HCT116 (cell line): ENCODE results near the gene ERICH3. TPM values are rescaled to one million over a fixed set of nuclear protein-coding genes. Genes with fewer than 3 reads are reported as not detected.

Experiments
- ATAC-seq: fragments of 200-7000 bp; cut with Tn5 transposase; 2 replicates; pipeline ENCODE4 v1.9.1; 2020; ENCODE audit warnings: mild to moderate bottlenecking, moderate library complexity
- BruUV-seq: library from RNA; stranded (reverse); fragments of 400-500 nt; replicated peaks from 2 replicates; lab custom pipeline; 2021; lab: Mats Ljungman, UMichigan
- CTCF ChIA-PET: fragments of 300-600 bp; sonication (Branson Sonifier 250); formaldehyde crosslinking; loops from one replicate; lab custom pipeline; 2021; ENCODE audit warnings: antibody characterized with exemption; lab: Charles Lee
- POLR2A ChIA-PET: fragments of 300-600, 350-600 bp; sonication (Branson Sonifier 250); formaldehyde crosslinking; loops from one replicate; lab custom pipeline; 2021; ENCODE audit warnings: antibody characterized with exemption; lab: Charles Lee
- RAD21 ChIA-PET, 2 experiments: fragments of 300-600 bp; sonication (Branson Sonifier 250); formaldehyde crosslinking; loops; one replicate each; lab custom pipeline; 2023; ENCODE audit warnings: low total read pairs in 2 of 2; ENCODE audit not compliant: uncharacterized antibody in 2 of 2, unreplicated experiment in 2 of 2, low non-redundant PET in 1 of 2; lab: Charles Lee
- DNase-seq: peaks from one replicate; pipeline ENCODE4 v3.0.0-alpha.2; 2010; ENCODE audit warnings: low read depth, low spot score
- H2AFZ ChIP-seq: fragments of 200-600 bp; shearing (Covaris generic), sonication (generic); 2 replicates; pipeline ENCODE4 v1.6.1; 2017; ENCODE audit warnings: low read depth, mixed run types, mixed read lengths, antibody characterized with exemption, low read length; ENCODE audit not compliant: poor library complexity, severe bottlenecking
- H3K27ac ChIP-seq: 2 replicates; pipeline ENCODE4 v1.5.1; 2012; ENCODE audit warnings: low read depth, low read length
- H3K27me3 ChIP-seq: fragments of 200-600 bp; sonication (generic); 2 replicates; pipeline ENCODE4 v1.6.1; 2016; ENCODE audit warnings: mixed run types, low read length, mixed read lengths; ENCODE audit not compliant: insufficient read depth
- H3K36me3 ChIP-seq, 2 experiments: fragments of 200-500 bp in 1 of 2; fragments of 200-600 bp in 1 of 2; sonication (Bioruptor generic) in 1 of 2; sonication (generic) in 1 of 2; 2 replicates each; pipeline versions ENCODE4 v1.5.1 to v1.6.1; 2014 to 2016; ENCODE audit warnings: low read length in 2 of 2, inconsistent platforms in 1 of 2, mixed read lengths in 1 of 2, mixed run types in 1 of 2; ENCODE audit not compliant: insufficient read depth in 2 of 2, control insufficient read depth in 1 of 2
- H3K4me1 ChIP-seq, 2 experiments: fragments of 200-600 bp in 1 of 2; sonication (generic) in 1 of 2; 2 replicates each; pipeline versions ENCODE4 v1.5.1 to v1.6.1; 2012 to 2017; ENCODE audit warnings: low read length in 2 of 2, inconsistent platforms in 1 of 2, mild to moderate bottlenecking in 1 of 2, mixed read lengths in 1 of 2, mixed run types in 1 of 2, moderate library complexity in 1 of 2; ENCODE audit not compliant: insufficient read depth in 2 of 2, control insufficient read depth in 1 of 2
- H3K4me2 ChIP-seq: fragments of 200-600 bp; sonication (generic); 2 replicates; pipeline ENCODE4 v1.6.1; 2017; ENCODE audit warnings: mixed run types, low read length, mixed read lengths
- H3K4me3 ChIP-seq, 2 experiments: fragments of 200-600 bp in 1 of 2; sonication (generic) in 1 of 2; replicated peaks in 1 of 2; 2 replicates each; pipeline ENCODE4 v1.5.1; 2011 to 2016; ENCODE audit warnings: low read length in 2 of 2, control low read depth in 1 of 2, low read depth in 1 of 2, mild to moderate bottlenecking in 1 of 2, mixed read lengths in 1 of 2, mixed run types in 1 of 2
- H3K79me2 ChIP-seq: fragments of 200-600 bp; sonication (generic); 2 replicates; pipeline ENCODE4 v1.6.1; 2017; ENCODE audit warnings: mild to moderate bottlenecking, mixed run types, low read length, moderate library complexity, mixed read lengths; ENCODE audit not compliant: insufficient read depth
- H3K9ac ChIP-seq: fragments of 200-600 bp; sonication (generic); 2 replicates; pipeline ENCODE4 v1.6.1; 2016; ENCODE audit warnings: low read length, mixed read lengths
- H3K9me2 ChIP-seq: fragments of 200-600 bp; sonication (generic), shearing (Covaris generic); 2 replicates; pipeline ENCODE4 v1.6.1; 2017; ENCODE audit warnings: mixed run types, mild to moderate bottlenecking, moderate library complexity; ENCODE audit not compliant: insufficient read depth
- H3K9me3 ChIP-seq, 2 experiments: fragments of 200-500 bp in 1 of 2; fragments of 200-600 bp in 1 of 2; sonication (Bioruptor generic) in 1 of 2; sonication (generic) in 1 of 2; 2 replicates each; pipeline ENCODE4 v1.6.1; 2014 to 2017; ENCODE audit warnings: low read length in 2 of 2, mixed read lengths in 2 of 2, inconsistent platforms in 1 of 2, low read depth in 1 of 2, mild to moderate bottlenecking in 1 of 2, mixed run types in 1 of 2, moderate library complexity in 1 of 2; ENCODE audit not compliant: control insufficient read depth in 1 of 2, insufficient read depth in 1 of 2
- H4K20me1 ChIP-seq: fragments of 200-600 bp; sonication (generic), shearing (Covaris generic); 2 replicates; pipeline ENCODE4 v1.6.1; 2017; ENCODE audit warnings: mixed run types, mild to moderate bottlenecking, moderate library complexity; ENCODE audit not compliant: insufficient read depth
- CBX3 ChIP-seq: IDR thresholded peaks from 2 replicates; pipeline ENCODE4 v1.6.1; 2012; ENCODE audit warnings: low read depth
- CEBPB ChIP-seq: IDR thresholded peaks from 2 replicates; pipeline ENCODE4 v1.6.1; 2012; ENCODE audit warnings: low read depth
- EZH2phosphoT487 ChIP-seq: fragments of 200-600 bp; IDR thresholded peaks from 2 replicates; pipeline ENCODE4 v1.6.1; 2018; ENCODE audit warnings: antibody characterized with exemption, borderline replicate concordance
- FOSL1 ChIP-seq: IDR thresholded peaks from 2 replicates; pipeline ENCODE4 v1.6.1; 2012; ENCODE audit warnings: low read depth
- JUND ChIP-seq: IDR thresholded peaks from 2 replicates; pipeline ENCODE4 v1.6.1; 2012
- POLR2A ChIP-seq: IDR thresholded peaks from 2 replicates; pipeline ENCODE4 v1.7.0; 2011; ENCODE audit warnings: borderline replicate concordance; ENCODE audit not compliant: insufficient read depth, insufficient read length; ENCODE audit errors: extremely low read depth
- RAD21 ChIP-seq: IDR thresholded peaks from 2 replicates; pipeline ENCODE4 v1.6.1; 2012; ENCODE audit warnings: low read depth, mild to moderate bottlenecking
- SIN3A ChIP-seq: IDR thresholded peaks from 2 replicates; pipeline ENCODE4 v1.6.1; 2012; ENCODE audit warnings: low read depth
- SRF ChIP-seq: IDR thresholded peaks from 2 replicates; pipeline ENCODE4 v1.6.1; 2012; ENCODE audit warnings: low read depth
- YY1 ChIP-seq: IDR thresholded peaks from 2 replicates; pipeline ENCODE4 v1.6.1; 2011; ENCODE audit warnings: low read length, low read depth, moderate library complexity, mild to moderate bottlenecking; ENCODE audit not compliant: insufficient replicate concordance; ENCODE audit errors: extremely low read depth
- ZNF274 ChIP-seq: fragments of 200-500 bp; sonication (Bioruptor generic); IDR thresholded peaks from 2 replicates; pipeline ENCODE4 v1.6.1; 2014; ENCODE audit warnings: mild to moderate bottlenecking, low read depth, low read length, inconsistent platforms
- intact Hi-C: fragments of 100-400 bp; cut with micrococcal nuclease; formaldehyde crosslinking; loops from 2 replicates; pipeline ENCODE4 v1.10.0; 2022
- total RNA-seq: library from RNA; stranded (reverse); gene quantifications from one replicate; pipeline ENCODE4 v1.2.1, GENCODE V29; 2021; ENCODE audit not compliant: unreplicated experiment
- TF ChIP-seq, protein P1 (sequence below): IDR thresholded peaks from 2 replicates; pipeline ENCODE4 v1.6.1; 2012
- TF ChIP-seq, protein P2 (sequence below): IDR thresholded peaks from 2 replicates; pipeline ENCODE4 v1.6.1; 2012
- TF ChIP-seq, protein P3 (sequence below), 3 experiments: fragments of 200-600 bp in 1 of 3; sonication (generic) in 1 of 3; IDR thresholded peaks in 2 of 3; conservative IDR thresholded peaks in 1 of 3; 2 replicates each; pipeline ENCODE4 v1.5.1; 2012 to 2017; ENCODE audit warnings: low read depth in 2 of 3, low read length in 2 of 3, antibody characterized with exemption in 1 of 3, borderline replicate concordance in 1 of 3, control low read depth in 1 of 3, mild to moderate bottlenecking in 1 of 3, mixed read lengths in 1 of 3, mixed run types in 1 of 3, moderate library complexity in 1 of 3; ENCODE audit not compliant: insufficient read depth in 1 of 3

Gene ERICH3
- total RNA-seq, 1 experiment from 2014 or later, result not detected

DNA sequence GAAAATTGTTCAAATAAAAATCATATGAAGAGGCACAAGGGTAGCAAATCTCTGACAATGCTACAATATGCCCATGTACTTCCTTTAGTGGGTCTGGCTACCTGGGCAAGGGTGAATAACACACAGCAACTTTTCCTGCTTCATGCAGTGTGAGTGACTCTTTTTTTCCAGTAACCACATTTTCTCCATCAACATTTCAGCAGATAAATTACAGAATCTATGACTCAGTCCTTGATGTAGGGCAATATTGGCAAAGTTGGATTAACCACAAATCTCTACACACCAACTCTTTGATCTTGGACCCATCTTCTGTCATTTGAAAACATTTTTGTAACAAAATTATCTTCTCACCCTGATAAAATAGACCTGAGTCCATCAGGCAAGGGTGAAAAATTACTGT, 31.7 kb downstream of the ERICH3 start:
- no peaks in the 10 kb centered on the region for H4K20me1 ChIP-seq
- no peaks in the 10 kb centered on the region for H3K4me1 ChIP-seq
- ATAC-seq (no peak), DNase-seq (no peak)
- H2AFZ ChIP-seq, result no peak overlapping the region
- ChIA-PET CTCF (no interaction called here), RAD21 (no interaction called here), POLR2A (no interaction called here)
- H3K27ac ChIP-seq, result no peak overlapping the region
- no peak overlapping the region for H3K4me3 ChIP-seq
- peaks cover 17% of the 10 kb centered on the region; the same call in 1 of the 2 replicates for H3K27me3 ChIP-seq
- BruUV-seq, result no TSS peak
- TF ChIP-seq EZH2phosphoT487 (no peak), RAD21 (no peak), ZNF274 (no peak), JUND (no peak), FOSL1 (no peak), CBX3 (no peak), YY1 (no peak), POLR2A (no peak), SRF (no peak), CEBPB (no peak), SIN3A (no peak)
- TF ChIP-seq, protein P1, sequence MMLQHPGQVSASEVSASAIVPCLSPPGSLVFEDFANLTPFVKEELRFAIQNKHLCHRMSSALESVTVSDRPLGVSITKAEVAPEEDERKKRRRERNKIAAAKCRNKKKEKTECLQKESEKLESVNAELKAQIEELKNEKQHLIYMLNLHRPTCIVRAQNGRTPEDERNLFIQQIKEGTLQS, result no peak
- TF ChIP-seq, protein P2, sequence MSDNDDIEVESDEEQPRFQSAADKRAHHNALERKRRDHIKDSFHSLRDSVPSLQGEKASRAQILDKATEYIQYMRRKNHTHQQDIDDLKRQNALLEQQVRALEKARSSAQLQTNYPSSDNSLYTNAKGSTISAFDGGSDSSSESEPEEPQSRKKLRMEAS, result no peak
- TF ChIP-seq, protein P3, sequence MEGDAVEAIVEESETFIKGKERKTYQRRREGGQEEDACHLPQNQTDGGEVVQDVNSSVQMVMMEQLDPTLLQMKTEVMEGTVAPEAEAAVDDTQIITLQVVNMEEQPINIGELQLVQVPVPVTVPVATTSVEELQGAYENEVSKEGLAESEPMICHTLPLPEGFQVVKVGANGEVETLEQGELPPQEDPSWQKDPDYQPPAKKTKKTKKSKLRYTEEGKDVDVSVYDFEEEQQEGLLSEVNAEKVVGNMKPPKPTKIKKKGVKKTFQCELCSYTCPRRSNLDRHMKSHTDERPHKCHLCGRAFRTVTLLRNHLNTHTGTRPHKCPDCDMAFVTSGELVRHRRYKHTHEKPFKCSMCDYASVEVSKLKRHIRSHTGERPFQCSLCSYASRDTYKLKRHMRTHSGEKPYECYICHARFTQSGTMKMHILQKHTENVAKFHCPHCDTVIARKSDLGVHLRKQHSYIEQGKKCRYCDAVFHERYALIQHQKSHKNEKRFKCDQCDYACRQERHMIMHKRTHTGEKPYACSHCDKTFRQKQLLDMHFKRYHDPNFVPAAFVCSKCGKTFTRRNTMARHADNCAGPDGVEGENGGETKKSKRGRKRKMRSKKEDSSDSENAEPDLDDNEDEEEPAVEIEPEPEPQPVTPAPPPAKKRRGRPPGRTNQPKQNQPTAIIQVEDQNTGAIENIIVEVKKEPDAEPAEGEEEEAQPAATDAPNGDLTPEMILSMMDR (IDR thresholded peaks at IDR 0.05 in 2 of 3, conservative IDR thresholded peaks at IDR 0.05 in 1 of 3; ENCODE audit: borderline replicate concordance in 1 of 3, insufficient read depth in 1 of 3, low read depth in 2 of 3, low read length in 2 of 3), result no peak
- no peaks in the 10 kb centered on the region for H3K9me2 ChIP-seq
- H3K9ac ChIP-seq, result no peak overlapping the region
- intact Hi-C loops, result no loop called here
- no peak overlapping the region for H3K4me2 ChIP-seq
- no peaks in the 10 kb centered on the region for H3K79me2 ChIP-seq
- H3K9me3 ChIP-seq, result no peaks in the 10 kb centered on the region
- H3K36me3 ChIP-seq, result no peaks in the 10 kb centered on the region
